NCI-H510A (cell line): ENCODE data around the gene SEMA3A.
"Not testable (repeated sequence)": the region's sequence is repeated elsewhere in the genome, so short reads cannot be mapped to it uniquely, and the experiment has no call there.

Experiments used
- DNase-seq: peaks from one replicate; lab custom pipeline; 2025; lab: John Stamatoyannopoulos, UW

SEMA3A gene

DNA sequence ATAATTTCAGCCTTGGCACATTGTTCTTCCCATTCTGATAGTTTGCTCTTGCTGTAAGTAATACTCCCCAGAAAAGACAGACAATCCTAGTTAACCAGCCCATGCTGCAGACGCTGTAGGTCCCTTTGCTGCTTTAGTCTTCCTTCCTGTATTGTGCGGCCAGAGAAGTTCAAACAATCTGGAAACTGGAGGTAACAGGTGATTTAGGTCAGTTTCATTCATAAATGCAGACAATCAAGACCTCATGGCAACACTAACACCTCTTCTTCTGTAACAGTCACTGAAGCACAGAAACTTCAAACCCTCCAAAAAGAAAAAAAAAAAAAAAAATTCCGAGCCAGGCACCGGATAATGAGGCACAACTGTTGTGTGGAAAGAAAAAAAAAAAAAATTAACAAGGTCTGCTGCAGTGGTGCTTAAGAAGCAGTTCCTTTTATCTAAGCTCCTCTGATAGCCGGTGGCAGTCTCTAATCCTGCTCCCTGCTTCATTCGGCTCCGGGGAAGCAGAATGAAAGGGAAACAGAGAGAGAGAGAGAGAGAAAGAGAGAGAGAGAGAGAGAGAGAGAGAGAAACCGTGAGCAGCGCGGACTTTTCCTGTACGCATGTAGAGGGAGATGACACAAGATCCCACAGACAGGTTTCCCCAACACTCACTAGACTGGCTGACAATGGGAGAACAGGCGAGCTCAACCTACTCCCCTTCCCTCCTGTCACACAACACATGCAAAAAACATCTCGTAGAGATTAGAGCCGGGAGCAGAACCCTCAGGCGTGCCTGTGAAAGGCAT, at the start of gene SEMA3A:
SEMA3A (minus strand) TSS at position 306 of the 788 bp plus-strand sequence; CDS start at position 103, 203 bp downstream.
- no peak for DNase-seq

GRCh38 chr7:84243037-84243436, 48.4 kb upstream of the SEMA3A start:
- DNase-seq: not testable (repeated sequence)

GRCh38 chr7:84238596-84238995, 44.0 kb upstream of the SEMA3A start:
- no peak for DNase-seq

DNA sequence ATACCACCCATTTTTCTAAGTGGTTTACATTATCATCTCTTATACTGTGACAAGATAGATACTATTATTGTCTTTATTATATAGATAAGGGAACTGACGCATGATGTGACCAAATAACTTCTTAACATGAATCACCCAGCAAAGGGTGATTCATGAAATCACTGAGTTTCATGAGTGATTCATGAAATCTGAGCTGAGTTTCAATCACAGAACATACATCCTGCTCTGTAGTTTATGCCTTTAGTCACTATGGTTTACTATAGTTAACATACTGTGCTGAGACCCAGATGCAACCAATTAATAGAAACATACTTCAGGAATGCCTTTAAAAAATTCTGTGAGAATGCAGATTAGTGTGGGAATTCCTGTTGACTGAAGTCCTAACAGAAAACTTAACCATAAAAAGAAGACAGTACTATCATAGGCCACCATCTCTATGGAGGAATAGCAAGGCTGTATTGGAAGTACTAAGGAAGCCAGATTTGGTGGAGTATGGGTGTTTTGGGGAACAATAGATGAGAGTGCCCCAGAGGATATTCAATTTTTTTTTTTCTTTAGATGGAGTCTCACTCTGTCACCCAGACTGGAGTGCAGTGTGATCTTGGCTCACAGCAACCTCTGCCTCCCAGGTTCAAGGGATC, 43.1 kb upstream of the SEMA3A start:
- no peak for DNase-seq

DNA sequence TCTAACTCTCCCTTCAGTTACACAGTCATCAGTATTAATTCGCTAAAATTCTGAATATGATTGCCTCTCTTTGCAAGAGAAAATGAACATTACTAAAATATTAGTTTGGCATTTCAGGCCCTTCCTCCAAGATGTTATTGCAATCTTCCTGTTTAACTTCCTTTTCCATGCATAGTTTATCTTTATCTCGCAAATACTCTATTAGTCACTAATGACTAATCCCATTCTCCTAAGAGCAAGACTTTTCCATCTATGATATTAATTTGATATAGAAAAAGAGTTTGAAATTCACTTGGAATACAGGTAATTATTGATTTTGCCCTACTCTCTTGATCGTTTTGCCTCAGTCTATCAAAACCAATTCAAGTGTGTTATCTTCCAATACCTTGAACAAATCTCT, 41.8 kb upstream of the SEMA3A start:
- no peak for DNase-seq

- DNase-seq: no peak
Measured at GRCh38 chr7:84232646-84233045, 38.1 kb upstream of the SEMA3A start.

- no peak for DNase-seq
Measured at GRCh38 chr7:84231157-84231556, 36.6 kb upstream of the SEMA3A start.

GRCh38 chr7:84230491-84230890, 35.9 kb upstream of the SEMA3A start:
- DNase-seq: no peak

DNA sequence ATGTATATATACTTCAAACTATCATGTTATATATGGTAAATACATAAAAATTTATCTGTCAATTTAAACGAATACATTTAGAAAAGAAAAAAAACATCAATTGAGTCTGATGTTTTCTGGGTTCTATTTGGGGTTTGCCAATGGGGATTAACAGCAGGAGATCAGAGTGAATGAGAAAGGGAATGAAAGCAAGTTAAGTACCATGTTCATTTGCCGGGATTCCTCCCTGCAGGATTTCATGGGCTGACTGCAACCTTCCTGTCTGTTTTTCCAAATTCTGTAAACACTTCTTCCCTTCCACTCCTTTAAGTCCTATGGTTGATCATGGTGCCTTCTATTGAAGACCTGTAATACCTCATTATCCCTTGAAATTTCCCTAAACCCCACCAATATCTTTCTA, 33.9 kb upstream of the SEMA3A start:
- DNase-seq: no peak

- no peak for DNase-seq
Measured at GRCh38 chr7:84226759-84227158, 32.2 kb upstream of the SEMA3A start.

- DNase-seq: no peak
Measured at GRCh38 chr7:84224505-84224904, 29.9 kb upstream of the SEMA3A start.

GRCh38 chr7:84219310-84219709, 24.7 kb upstream of the SEMA3A start:
- DNase-seq: no peak

GRCh38 chr7:84218681-84219080, 24.1 kb upstream of the SEMA3A start:
- DNase-seq: no peak

DNA sequence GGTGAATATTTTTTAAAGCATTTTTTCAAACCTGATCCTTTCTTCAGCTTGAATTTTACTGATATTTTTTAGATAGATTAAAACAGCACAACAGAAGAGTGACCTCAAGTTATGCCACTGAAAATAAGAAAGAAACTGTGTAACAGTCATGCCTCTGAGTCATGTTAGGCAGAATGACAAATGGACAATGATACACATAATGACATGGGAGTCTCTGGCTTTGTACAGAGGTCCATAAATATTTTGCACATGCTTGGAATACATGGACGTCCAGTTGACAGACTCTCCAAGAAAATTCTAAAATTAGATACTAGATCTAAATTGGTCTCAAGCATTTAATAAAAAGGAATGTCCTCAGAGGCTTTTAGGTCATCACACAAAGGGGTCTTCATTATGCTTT, 21.9 kb upstream of the SEMA3A start:
- no peak for DNase-seq

- not testable (repeated sequence) for DNase-seq
Measured at GRCh38 chr7:84214757-84215156, 20.2 kb upstream of the SEMA3A start.

DNA sequence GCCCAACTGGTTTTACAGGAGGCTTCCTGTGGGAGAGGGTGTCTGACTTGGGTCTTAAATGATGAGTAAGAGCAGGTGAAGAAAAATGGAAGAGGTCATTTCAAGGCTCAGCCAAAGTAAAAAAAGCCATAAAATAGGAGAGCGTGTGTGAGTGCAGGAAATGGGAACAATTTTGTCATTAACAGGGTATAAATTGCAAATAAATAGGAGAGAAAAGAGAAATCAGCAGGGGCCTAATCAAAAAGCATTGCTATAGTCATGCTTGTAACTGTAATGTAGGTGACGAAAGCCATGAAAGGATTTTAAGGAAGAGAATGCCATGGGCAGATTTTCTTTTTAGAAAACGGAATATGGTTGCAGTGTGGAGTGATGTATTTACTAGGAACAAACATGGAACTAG, 15.7 kb upstream of the SEMA3A start:
- DNase-seq: no peak

DNA sequence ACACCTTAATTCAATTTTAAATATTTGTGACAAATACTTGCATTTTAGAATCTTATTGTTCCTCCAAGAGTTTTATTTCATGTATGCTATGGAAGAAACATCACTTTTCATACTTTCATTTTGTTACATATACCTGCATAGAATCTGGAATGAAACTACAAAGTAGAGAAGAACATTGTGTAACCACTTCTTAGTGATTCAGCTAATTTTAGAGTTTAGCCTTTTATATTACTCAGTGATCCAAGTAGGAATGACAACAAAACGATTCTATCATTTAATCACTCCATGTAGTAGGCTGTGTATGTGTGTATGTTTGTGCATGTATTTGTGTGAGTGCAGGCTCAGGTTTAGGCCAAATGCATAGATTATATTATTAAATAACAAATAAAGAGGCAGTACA, 14.4 kb upstream of the SEMA3A start:
- DNase-seq: no peak

DNA sequence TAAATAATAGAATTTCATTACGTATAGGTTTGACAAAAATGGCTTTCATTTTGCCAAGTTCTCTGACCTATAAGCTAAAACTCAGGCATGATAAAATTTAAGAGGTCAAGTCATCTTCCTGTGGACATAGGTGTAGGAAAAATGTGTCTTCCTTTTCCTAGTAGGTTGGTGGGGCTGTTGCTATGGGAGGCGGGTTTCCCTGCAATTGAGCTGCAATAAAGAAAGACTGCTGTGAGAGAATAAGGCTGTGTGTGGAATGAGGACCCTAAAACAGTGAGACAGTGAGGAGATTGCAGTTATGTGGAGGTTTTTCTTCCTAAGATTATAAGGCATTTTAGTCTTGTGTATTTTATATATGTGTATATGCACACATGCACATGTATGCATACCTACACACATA, 13.0 kb upstream of the SEMA3A start:
- no peak for DNase-seq

DNA sequence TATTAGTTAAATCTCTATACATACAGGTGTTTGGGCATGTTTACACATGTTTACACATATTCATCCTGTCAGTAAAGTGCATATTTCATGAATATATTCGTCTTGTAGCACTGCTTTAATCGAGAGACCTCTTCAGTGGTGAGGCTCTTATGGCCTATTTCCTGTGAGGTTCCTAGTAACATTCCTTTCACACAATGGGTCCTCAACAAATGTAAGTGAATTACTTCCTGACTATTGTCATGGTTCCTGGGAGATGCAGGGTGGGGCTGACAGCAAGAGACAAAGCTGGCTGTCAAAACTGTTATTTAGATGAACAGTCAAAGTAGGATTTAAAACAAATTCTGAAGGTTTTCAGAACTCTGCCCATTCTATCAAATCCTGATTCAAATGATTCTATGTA, 12.4 kb upstream of the SEMA3A start:
- no peak for DNase-seq

DNA sequence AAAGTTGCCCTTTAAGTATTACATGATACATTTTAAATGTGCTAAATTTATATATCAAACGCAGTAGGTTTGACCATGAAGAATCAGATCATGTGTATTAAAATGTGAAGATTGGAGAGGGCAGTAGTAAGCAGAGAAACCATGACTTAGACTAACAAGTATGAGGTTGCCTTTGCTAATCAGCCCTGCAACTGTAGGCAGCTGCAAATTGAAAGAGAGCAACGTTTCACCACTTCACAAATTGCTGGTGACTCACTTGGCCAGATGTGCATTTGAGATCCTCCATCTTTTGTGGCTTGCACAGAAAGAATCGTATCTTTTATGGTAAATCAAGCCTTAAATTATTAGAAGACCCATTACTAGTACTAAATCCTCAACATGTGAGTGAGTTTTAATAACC, 10.1 kb upstream of the SEMA3A start:
- DNase-seq: no peak

DNA sequence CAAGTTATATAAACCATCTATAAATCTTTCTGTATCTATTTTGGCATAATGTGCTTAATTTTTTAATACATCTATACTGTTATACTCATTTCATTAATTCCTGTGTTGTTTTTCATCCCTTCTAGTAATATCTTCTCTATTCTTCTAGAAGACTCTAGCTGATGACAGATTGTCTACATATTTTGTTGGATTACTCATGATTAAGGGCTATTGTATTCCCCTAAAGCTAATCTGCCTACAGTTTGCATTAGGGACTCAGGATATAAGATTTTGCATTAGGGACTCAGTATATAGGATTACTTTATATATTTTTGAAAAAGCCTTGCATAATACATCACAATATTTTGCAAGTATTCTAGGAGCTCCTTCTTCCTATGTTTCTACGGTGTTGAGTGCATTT, 8.3 kb upstream of the SEMA3A start:
- DNase-seq: no peak

DNA sequence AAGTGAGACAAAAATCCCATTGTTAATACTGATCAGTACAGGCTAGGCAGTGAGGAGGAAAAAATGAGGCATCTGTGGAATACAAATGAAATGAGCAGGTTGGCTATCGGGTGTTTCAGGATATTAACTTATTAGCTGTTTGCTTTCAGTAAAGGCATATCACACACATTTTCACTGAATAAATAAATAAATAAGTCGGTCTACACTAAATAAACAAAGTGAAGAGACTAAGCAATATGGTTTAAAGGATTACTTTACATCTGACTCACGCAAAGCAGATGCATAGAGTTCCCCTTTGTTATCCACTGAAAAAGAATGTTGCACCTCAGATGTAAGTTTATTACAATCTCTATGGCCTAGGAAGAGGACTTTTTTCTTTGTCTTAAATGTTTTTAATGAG, 6.3 kb upstream of the SEMA3A start:
- DNase-seq: no peak

DNA sequence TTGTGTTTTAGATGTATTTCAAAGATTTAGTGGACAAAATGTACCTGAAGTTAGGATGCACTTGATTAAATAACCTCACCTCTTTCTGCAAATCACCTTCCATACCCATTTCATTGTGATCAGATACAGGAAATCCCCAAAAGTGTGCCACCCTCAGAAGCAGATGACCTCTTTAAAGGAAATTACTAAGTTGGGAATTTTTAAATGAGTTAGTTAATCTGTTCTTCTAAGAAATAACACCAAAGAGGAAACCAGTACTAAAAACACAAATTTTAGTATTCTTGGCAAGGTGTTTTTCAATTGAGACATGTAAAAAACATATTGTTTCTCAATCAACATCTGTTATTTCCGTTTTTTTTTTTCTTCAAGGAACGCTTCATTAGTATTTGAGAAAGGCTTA, 4.6 kb upstream of the SEMA3A start:
- DNase-seq: no peak

DNA sequence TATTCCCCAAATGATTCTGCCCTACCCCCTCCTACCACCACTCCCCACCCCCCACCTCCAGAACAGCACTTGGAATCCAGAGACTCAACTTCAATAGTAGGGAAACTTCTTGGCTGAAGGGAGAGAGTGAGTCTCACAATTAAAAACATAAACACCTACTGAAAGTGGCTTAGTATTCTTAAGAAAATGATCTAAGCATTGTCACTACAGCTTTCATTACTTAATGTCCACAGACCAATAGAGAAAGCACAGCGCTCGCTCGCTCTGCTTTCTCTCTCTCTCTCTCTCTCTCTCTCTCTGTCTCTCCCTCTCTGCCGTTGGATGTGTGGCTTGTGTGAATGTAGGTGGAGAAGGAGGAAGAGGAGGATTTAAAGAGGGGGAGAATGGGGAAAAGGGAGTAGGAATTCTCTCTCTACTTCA, 1.5 kb upstream of the SEMA3A start:
- DNase-seq: no peak
